Anterior cingulate cortex (tissue), 58 donors: ENCODE data around the gene GATA6.
"Not testable (repeated sequence)": the region's sequence is repeated elsewhere in the genome, so short reads cannot be mapped to it uniquely, and the experiment has no call there.

Experiments used
- DNase-seq, 58 donors: peaks; one replicate each; lab custom pipeline; 2025; lab: John Stamatoyannopoulos, UW

The GATA6 gene

GRCh38 chr18:22200611-22201225 lies 31.3 kb downstream of the GATA6 start:
- DNase-seq, result no peak

- DNase-seq, result no peak
These were observed 33.6 kb downstream of the GATA6 start for GRCh38 chr18:22203035-22203434.

- no peak for DNase-seq
These were observed 34.3 kb downstream of the GATA6 start for GRCh38 chr18:22203536-22204213.

- DNase-seq, result no peak
These were observed 34.8 kb downstream of the GATA6 start for GRCh38 chr18:22204214-22204536.

GRCh38 chr18:22204996-22205395 lies 35.6 kb downstream of the GATA6 start:
- no peak for DNase-seq

GRCh38 chr18:22207021-22207758 lies 37.8 kb downstream of the GATA6 start:
- no peak for DNase-seq

GRCh38 chr18:22210311-22210754 lies 40.9 kb downstream of the GATA6 start:
- DNase-seq, result no peak

GRCh38 chr18:22211657-22212056 lies 42.3 kb downstream of the GATA6 start:
- DNase-seq, result no peak

- DNase-seq, result no peak
These were observed 44.1 kb downstream of the GATA6 start for GRCh38 chr18:22213333-22213973.

GRCh38 chr18:22214731-22215528 lies 45.5 kb downstream of the GATA6 start:
- DNase-seq, result no peak

- DNase-seq, result no peak
These were observed 49.4 kb downstream of the GATA6 start for GRCh38 chr18:22218835-22219234.

GRCh38 chr18:22219568-22220355 lies 50.4 kb downstream of the GATA6 start:
- no peak for DNase-seq

GRCh38 chr18:22220585-22220984 lies 51.2 kb downstream of the GATA6 start:
- DNase-seq, result not testable (repeated sequence)

- no peak for DNase-seq
These were observed 52.0 kb downstream of the GATA6 start for GRCh38 chr18:22221350-22221749.

- DNase-seq, result no peak
These were observed 54.0 kb downstream of the GATA6 start for GRCh38 chr18:22223254-22223964.

GRCh38 chr18:22223965-22224322 lies 54.6 kb downstream of the GATA6 start:
- DNase-seq, result no peak

GRCh38 chr18:22224339-22224738 lies 55.0 kb downstream of the GATA6 start:
- DNase-seq, result no peak

GRCh38 chr18:22226801-22227200 lies 57.4 kb downstream of the GATA6 start:
- DNase-seq, result no peak

GRCh38 chr18:22228976-22229375 lies 59.6 kb downstream of the GATA6 start:
- no peak for DNase-seq
